Rectal smooth muscle tissue (tissue), 1 donor: ENCODE data around the gene PCBP4.
"Not testable (repeated sequence)": the region's sequence is repeated elsewhere in the genome, so short reads cannot be mapped to it uniquely, and the experiment has no call there.

ENCODE experiments used
- H3K27ac ChIP-seq: one replicate; pipeline ENCODE4 v1.7.0; 2013; ENCODE audit warnings: low read depth, low read length, inconsistent platforms
- H3K27me3 ChIP-seq: one replicate; pipeline ENCODE4 v1.7.0; 2013; ENCODE audit warnings: low read length; ENCODE audit not compliant: control insufficient read depth, insufficient read depth
- H3K36me3 ChIP-seq: one replicate; pipeline ENCODE4 v1.7.0; 2013; ENCODE audit warnings: low read length; ENCODE audit not compliant: control insufficient read depth, insufficient read depth
- H3K4me1 ChIP-seq: one replicate; pipeline ENCODE4 v1.7.0; 2013; ENCODE audit warnings: low read length; ENCODE audit not compliant: control insufficient read depth, insufficient read depth
- H3K4me3 ChIP-seq: one replicate; pipeline ENCODE4 v1.7.0; 2013; ENCODE audit warnings: low read length
- H3K9ac ChIP-seq: one replicate; pipeline ENCODE4 v1.7.0; 2013; ENCODE audit warnings: low read length

PCBP4 gene

GRCh38 chr3:51935886-51936755 is 31.1 kb downstream of the PCBP4 start:
- peaks cover 4% of the 10 kb centered on the region for H3K4me1 ChIP-seq
- no peak overlapping the region for H3K27ac ChIP-seq
- no peaks in the 10 kb centered on the region for H3K27me3 ChIP-seq
- H3K36me3 ChIP-seq = peaks cover 42% of the 10 kb centered on the region
- H3K4me3 ChIP-seq = no peak overlapping the region
- no peak overlapping the region for H3K9ac ChIP-seq

GRCh38 chr3:51934991-51935885 is 32.0 kb downstream of the PCBP4 start:
- no peak overlapping the region for H3K9ac ChIP-seq
- H3K4me1 ChIP-seq = no peaks in the 10 kb centered on the region
- no peak overlapping the region for H3K4me3 ChIP-seq
- H3K36me3 ChIP-seq = peaks cover 42% of the 10 kb centered on the region
- H3K27ac ChIP-seq = no peak overlapping the region
- H3K27me3 ChIP-seq = no peaks in the 10 kb centered on the region

- Histone ChIP-seq H3K4me1 (no peaks in the 10 kb centered on the region), H3K27me3 (no peaks in the 10 kb centered on the region), H3K9ac (no peak overlapping the region), H3K27ac (no peak overlapping the region), H3K4me3 (no peak overlapping the region), H3K36me3 (peaks cover 42% of the 10 kb centered on the region)
Observed at GRCh38 chr3:51934139-51934850, 33.0 kb downstream of the PCBP4 start.

- Histone ChIP-seq H3K27ac (no peak overlapping the region), H3K36me3 (peaks cover 42% of the 10 kb centered on the region), H3K4me3 (no peak overlapping the region), H3K9ac (no peak overlapping the region), H3K27me3 (no peaks in the 10 kb centered on the region), H3K4me1 (no peaks in the 10 kb centered on the region)
Observed at GRCh38 chr3:51933471-51934138, 33.6 kb downstream of the PCBP4 start.

GRCh38 chr3:51932471-51933370 is 34.5 kb downstream of the PCBP4 start:
- no peak overlapping the region for H3K27ac ChIP-seq
- no peaks in the 10 kb centered on the region for H3K4me1 ChIP-seq
- H3K9ac ChIP-seq = no peak overlapping the region
- H3K36me3 ChIP-seq = peaks cover 42% of the 10 kb centered on the region
- H3K4me3 ChIP-seq = no peak overlapping the region
- no peaks in the 10 kb centered on the region for H3K27me3 ChIP-seq

- H3K36me3 ChIP-seq = peaks cover 32% of the 10 kb centered on the region
- H3K4me3 ChIP-seq = no peak overlapping the region
- H3K4me1 ChIP-seq = no peaks in the 10 kb centered on the region
- no peak overlapping the region for H3K9ac ChIP-seq
- no peak overlapping the region for H3K27ac ChIP-seq
- no peaks in the 10 kb centered on the region for H3K27me3 ChIP-seq
Observed at GRCh38 chr3:51931756-51932155, 35.5 kb downstream of the PCBP4 start.

- H3K4me1 ChIP-seq = no peaks in the 10 kb centered on the region
- H3K9ac ChIP-seq = no peak overlapping the region
- H3K27me3 ChIP-seq = no peaks in the 10 kb centered on the region
- H3K4me3 ChIP-seq = no peak overlapping the region
- H3K27ac ChIP-seq = no peak overlapping the region
- peaks cover 22% of the 10 kb centered on the region for H3K36me3 ChIP-seq
Observed at GRCh38 chr3:51930439-51930838, 36.8 kb downstream of the PCBP4 start.

- Histone ChIP-seq H3K4me3 (no peak overlapping the region), H3K27me3 (no peaks in the 10 kb centered on the region), H3K4me1 (no peaks in the 10 kb centered on the region), H3K27ac (no peak overlapping the region), H3K36me3 (peaks cover 17% of the 10 kb centered on the region), H3K9ac (no peak overlapping the region)
Observed at GRCh38 chr3:51929420-51930003, 37.7 kb downstream of the PCBP4 start.

GRCh38 chr3:51928981-51929380 is 38.3 kb downstream of the PCBP4 start:
- not testable (repeated sequence) for H3K27ac ChIP-seq, H3K4me3 ChIP-seq, H3K9ac ChIP-seq, H3K4me1 ChIP-seq, H3K27me3 ChIP-seq
- H3K36me3 ChIP-seq = peaks cover 12% of the 10 kb centered on the region

- Histone ChIP-seq H3K27ac (no peak overlapping the region), H3K27me3 (no peaks in the 10 kb centered on the region), H3K9ac (no peak overlapping the region), H3K4me3 (no peak overlapping the region), H3K36me3 (peaks cover 6% of the 10 kb centered on the region), H3K4me1 (no peaks in the 10 kb centered on the region)
Observed at GRCh38 chr3:51928438-51928837, 38.8 kb downstream of the PCBP4 start.
